ENCODE data around the gene KRT34.
"Not testable (repeated sequence)": the region's sequence is repeated elsewhere in the genome, so short reads cannot be mapped to it uniquely, and the experiment has no call there.

KRT34 gene

DNA sequence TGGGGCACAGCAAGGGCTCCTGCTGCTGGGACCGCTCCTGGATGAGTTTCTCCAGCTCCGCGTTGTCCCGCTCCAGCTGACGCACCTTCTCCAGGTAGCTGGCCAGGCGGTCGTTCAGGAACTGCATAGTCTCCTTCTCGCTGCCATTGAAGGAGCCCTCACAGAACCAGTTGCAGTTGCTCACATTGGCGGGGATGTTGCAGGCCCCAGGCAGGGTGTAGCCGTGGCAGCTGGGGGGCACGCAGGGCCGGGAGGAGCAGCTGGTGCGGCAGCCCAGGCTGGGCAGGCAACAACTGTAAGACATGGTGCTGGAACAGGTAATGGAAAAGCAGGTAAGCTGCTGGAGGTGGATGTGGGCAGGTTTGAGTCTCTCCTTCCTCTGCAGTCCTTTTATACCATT is at the start of gene KRT34:
Gene KRT34 (minus strand): TSS at position 364 of the 400 bp plus-strand sequence. CDS start 60 bp downstream, at position 304.
- DNase-seq (ENCODE audit: low spot score), result not testable (repeated sequence)

GRCh38 chr17:41430376-41430775 is 48.3 kb upstream of the KRT34 start:
- DNase-seq (ENCODE audit: low spot score), result not testable (repeated sequence)

GRCh38 chr17:41429667-41430066 is 47.6 kb upstream of the KRT34 start:
- DNase-seq (ENCODE audit: low spot score), result no peak

GRCh38 chr17:41428591-41429291 is 46.6 kb upstream of the KRT34 start:
- no peak for DNase-seq (ENCODE audit: low spot score)

GRCh38 chr17:41424111-41424635 is 42.1 kb upstream of the KRT34 start, which contains the start of gene KRT37:
Gene KRT37, minus strand, starts transcription at chr17:41424585. Its CDS starts 62 bp downstream, at chr17:41424523.
- DNase-seq (ENCODE audit: low spot score), result no peak

DNA sequence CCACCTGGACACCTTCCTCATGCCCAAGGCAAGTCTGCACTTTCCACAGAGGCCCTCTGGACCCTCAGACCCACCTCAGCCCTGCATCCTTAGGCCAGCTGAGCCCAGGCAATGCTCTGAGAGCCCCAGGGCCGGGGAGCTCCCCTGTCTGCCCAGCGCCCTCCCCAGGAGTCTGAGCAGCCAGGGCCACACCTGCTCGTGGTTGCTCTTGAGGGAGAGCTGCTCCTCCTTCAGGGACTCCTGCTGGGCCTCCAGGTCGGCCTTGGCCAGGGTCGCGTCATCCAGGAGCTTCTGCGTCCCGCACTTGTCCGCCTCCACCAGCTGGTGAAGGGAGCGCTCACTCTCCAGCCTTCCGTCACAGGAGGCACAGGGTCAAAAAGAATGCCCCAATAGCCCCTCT is 40.5 kb upstream of the KRT34 start:
- DNase-seq (ENCODE audit: low spot score), result not testable (repeated sequence)

DNA sequence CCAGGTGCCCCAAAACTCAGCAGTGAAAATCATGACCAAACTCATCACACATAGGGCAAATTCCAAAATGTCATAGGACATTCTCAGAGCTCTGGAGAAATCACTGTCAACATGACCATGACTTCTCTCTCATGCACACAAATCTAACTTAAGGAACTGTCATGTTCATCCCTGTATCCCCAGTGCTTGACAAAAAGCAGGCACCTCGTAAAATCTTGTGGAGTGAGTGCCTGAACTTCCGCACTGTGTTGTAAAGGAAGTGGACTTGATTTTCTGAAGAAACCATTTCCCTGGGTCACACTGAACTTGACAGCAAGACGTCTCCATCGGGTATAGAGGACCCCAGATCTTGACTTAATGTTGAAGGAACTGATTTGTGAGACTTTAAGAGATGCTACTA is 39.5 kb upstream of the KRT34 start:
- DNase-seq (ENCODE audit: low spot score), result no peak

DNA sequence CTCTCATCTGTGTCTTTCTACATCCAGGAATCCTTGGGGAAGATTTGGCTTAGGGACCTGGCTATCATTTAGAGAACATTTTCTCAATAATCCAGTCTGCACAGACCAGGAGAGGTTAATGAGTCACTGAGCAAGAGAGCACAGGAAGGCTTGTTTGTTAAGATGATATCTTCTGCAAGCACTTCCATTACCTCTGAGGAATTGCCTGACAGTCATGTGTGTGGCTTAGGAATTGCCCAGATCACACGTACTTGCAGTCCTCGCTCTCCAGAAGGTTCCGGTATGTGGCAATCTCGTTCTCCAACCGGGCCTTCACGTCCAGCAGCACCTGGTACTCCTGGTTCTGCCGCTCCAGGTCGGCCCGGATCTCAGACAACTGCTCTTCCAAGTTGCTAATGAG is 39.0 kb upstream of the KRT34 start:
- DNase-seq (ENCODE audit: low spot score), result no peak

- no peak for DNase-seq (ENCODE audit: low spot score)
Measured at GRCh38 chr17:41420134-41420533, 38.0 kb upstream of the KRT34 start.

DNA sequence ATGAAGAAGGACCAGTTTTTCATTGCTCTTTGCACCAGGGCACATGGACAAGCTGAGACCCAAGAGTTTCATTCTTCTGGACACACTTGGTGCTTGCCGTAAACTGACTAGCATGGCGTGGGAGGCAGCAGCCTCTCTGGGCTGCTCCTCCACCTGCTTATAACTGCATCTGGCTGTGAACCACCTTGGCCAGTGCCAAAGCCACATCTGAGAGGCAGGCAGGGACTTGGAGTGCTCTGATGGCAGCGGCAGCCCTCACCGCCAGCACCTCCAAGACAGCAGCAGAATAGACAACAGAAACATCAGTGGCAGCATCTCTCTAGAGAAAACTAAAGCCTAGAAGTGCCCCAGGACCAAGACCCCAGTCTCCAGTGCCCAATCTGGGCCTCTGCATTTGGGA is 37.6 kb upstream of the KRT34 start:
- DNase-seq (ENCODE audit: low spot score), result no peak

DNA sequence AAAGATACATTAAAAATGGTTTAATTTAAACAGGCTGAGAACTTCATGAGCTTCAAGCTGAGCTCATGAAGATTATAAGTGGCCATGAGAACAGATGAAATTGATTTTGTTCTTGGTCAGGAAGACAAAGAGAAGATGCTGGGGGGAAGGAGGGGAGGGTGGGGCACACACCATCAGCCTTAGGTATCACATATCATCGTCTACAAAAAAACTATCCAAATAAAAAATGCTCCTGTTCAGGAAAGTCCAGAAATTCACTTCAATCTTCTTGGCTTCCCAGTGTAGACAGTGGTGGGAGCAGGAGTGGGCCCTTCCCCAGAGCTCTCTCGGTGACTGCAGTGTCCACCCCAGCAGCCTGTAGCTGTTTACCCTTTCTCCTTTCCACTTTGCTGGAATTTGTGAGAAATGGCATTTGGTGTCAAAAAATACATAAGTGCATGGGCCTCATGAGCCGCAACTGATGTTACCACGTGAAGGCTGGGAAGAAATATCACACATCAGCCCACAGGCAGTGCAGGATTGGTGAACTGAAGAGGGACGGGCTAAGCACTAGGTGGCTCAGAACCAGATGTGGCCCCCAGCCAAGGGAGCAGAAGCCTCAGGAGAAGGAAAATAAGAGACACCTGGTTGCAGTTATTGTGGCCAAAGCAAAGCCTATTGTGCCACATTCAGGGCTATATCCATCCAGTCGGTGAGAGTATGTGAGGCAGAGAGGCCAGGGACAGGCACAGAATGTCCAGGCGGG is 36.2 kb upstream of the KRT34 start:
- DNase-seq (ENCODE audit: low spot score), result no peak

DNA sequence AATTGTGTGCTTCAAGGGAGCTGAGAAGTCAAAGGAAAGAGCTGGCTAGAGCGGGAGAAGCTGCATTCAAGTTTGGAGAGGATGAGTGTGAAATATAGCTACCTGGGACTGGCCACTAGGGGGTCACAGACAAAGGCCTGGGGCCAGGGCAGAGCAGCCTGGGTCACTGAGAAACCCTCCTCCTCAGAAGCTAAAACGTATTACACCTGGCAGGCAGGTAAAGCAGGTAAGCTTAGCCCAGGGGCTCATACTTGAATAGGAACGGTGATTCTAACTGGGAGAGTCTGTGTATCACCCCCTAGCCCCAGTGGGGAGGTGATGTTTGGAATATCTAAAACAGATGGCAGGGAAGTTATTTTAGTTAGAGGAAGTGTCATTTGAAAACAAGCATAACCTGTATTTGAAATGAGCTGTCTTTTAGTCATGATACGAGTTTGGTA is 35.5 kb upstream of the KRT34 start:
- peak; percentile 38 for DNase-seq (ENCODE audit: low spot score)

- DNase-seq (ENCODE audit: low spot score), result no peak
Measured at GRCh38 chr17:41417127-41417526, 35.0 kb upstream of the KRT34 start.

DNA sequence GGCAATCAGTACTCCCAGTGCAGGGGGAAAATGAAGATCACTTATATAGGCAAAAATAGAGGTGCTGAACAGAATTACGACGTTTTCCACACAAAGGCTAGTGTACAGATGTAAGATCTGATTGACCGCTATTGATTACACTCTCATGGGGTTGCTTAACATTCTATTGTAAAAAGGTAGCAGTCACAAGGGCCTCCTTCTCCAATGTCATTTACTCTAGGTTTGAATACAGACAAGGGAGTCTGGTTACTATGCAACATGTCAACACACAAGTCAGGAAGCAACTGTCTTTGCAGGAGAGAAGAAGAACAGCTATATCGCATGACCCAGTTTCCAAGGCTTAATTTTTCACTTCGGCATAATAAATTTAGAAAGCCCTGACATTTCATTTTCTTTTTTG is 34.4 kb upstream of the KRT34 start:
- no peak for DNase-seq (ENCODE audit: low spot score)

- DNase-seq (ENCODE audit: low spot score), result no peak
Measured at GRCh38 chr17:41415833-41416335, 33.8 kb upstream of the KRT34 start.

DNA sequence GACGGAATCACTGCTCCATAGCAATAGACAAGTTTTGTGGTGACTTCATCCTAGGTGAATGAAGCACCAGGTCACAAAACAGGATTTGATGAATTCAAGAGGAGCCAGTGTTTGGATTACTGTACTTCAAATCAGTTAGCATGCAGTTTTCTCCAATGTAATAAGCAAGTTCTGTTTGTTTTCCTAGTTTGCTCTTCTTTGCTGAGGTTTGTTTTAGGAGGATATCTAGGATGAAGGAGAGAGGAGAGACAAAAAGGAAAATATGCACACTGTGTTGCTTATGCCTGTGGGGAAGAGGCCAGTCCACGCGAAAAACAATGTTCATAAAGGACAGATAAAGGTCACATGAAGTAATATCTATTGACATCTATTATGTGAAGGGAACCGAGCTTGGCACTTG is 33.3 kb upstream of the KRT34 start:
- no peak for DNase-seq (ENCODE audit: low spot score)

GRCh38 chr17:41413982-41414381 is 31.9 kb upstream of the KRT34 start:
- DNase-seq (ENCODE audit: low spot score), result no peak

GRCh38 chr17:41413353-41413957 is 31.3 kb upstream of the KRT34 start:
- DNase-seq (ENCODE audit: low spot score), result no peak

DNA sequence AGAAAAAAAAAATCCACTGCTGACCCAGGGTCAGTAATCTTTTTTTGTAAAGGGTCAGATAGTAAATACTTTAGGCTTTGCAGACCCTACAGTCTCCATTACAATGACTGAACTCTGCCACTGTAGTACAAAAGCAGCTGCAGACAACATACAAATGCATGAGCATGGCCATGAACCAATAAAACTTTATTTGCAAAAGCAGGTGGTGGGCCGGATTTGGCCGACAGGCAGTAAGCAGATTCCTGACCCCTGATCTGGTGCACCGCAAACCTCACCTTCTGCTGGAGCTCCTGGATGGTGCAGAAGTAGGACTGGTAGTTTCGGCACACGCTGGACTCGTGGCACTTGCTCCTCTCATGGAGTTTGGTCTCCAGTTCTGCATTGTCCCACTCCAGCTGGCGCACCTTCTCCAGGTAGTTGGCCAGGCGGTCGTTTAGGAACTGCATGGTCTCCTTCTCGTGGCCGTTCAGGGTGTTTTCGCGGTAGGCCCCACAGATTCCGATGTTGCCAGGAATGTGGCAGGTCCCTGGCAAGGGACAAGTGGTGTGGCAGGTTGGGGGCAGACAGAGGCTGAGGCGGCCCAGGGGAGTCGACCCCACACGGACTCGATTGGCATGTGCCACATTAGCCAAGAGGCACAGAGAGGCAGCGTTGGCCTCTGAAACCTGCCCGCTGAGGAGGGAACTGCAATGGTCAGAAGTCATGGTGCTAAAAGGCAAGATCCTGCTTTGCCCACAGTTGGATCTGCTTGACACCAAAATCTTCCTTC is 29.1 kb upstream of the KRT34 start:
- DNase-seq (ENCODE audit: low spot score), result no peak

DNA sequence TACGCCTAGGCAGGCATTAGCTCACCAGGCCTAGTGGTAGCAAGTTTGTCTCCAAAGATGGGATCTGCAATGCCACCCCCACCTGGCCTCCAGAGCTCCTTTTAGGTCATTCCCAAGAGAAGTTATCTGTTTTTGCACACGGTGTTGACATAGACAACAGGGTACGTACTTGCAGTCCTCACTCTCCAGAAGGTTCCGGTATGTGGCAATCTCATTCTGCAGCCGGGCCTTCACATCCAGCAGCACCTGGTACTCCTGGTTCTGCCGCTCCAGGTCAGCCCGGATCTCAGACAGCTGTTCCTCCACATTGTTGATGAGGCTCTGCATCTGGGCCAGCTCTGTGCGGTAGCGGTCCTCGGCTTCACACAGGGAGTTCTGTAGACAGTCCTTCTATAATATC is 25.1 kb upstream of the KRT34 start:
- DNase-seq (ENCODE audit: low spot score), result no peak

GRCh38 chr17:41406205-41406604 is 24.1 kb upstream of the KRT34 start:
- no peak for DNase-seq (ENCODE audit: low spot score)

Data from LoVo (cell line).